Testis (tissue), 3 donors: ENCODE measurements around the gene OTOGL. TPM values are rescaled to one million over a fixed set of nuclear protein-coding genes. Genes with fewer than 3 reads are reported as not detected.

Source experiments
- DNase-seq: peaks from one replicate; pipeline ENCODE4 v3.0.0-alpha.2; 2019
- H3K27ac ChIP-seq, 2 donors: fragments of 200-600 bp; sonication (generic); one replicate each; pipeline ENCODE4 v1.5.1; 2019
- H3K27me3 ChIP-seq: fragments of 200-600 bp; sonication (generic); one replicate; pipeline ENCODE4 v1.5.1; 2019
- H3K36me3 ChIP-seq: fragments of 200-600 bp; sonication (generic); one replicate; pipeline ENCODE4 v1.5.1; 2017; ENCODE audit warnings: low read depth; ENCODE audit errors: missing control alignments
- H3K4me1 ChIP-seq: fragments of 200-600 bp; sonication (generic); one replicate; pipeline ENCODE4 v1.5.1; 2019
- H3K4me3 ChIP-seq, 2 donors: fragments of 200-600 bp; sonication (generic); one replicate each; pipeline ENCODE4 v1.5.1; 2017 to 2019
- H3K9me3 ChIP-seq: fragments of 200-600 bp; sonication (generic); one replicate; pipeline ENCODE4 v1.5.1; 2017
- POLR2A ChIP-seq: fragments of 450-650 bp; IDR thresholded peaks from one replicate; pipeline ENCODE4 v1.6.1; 2017; ENCODE audit warnings: antibody characterized with exemption, mild to moderate bottlenecking, moderate library complexity
- WGBS, 2 donors: methylation state at CpG; one replicate each; pipeline ENCODE4 v1.1.5; 2018; 5-methylcytosine and 5-hydroxymethylcytosine counted together
- intact Hi-C: fragments of 100-400 bp; cut with DNase I; formaldehyde crosslinking; loops from one replicate; pipeline ENCODE4 v1.15.1; 2023; ENCODE audit warnings: low total_unique reads
- polyA plus RNA-seq: library from polyadenylated mRNA; stranded (reverse); fragments of 350-450 nt; fragmentation: Illumina TruSeq; extraction: RNeasy Lipid Tissue Mini Kit (QIAGEN cat#74804); gene quantifications from one replicate; pipeline ENCODE4 v1.2.3, GENCODE V29; 2014; ENCODE audit warnings: low read depth, low replicate concordance; ENCODE audit not compliant: insufficient read depth
- total RNA-seq, 2 donors: library from RNA; depleted of rRNA; stranded (reverse); fragments of >200 nt; gene quantifications; one replicate each; pipeline ENCODE4 v1.2.3, GENCODE V29; 2016
- TF ChIP-seq, protein P1 (sequence below), 3 experiments: fragments of 450-650 bp in 2 of 3; fragments of 200-600 bp in 1 of 3; sonication (generic) in 1 of 3; IDR thresholded peaks; one replicate each; pipeline ENCODE4 v1.5.1; 2016 to 2019; ENCODE audit warnings: antibody characterized with exemption in 3 of 3, mild to moderate bottlenecking in 2 of 3, moderate library complexity in 1 of 3

The OTOGL gene
- total and polyA plus RNA-seq, 3 donors from 2014 or later: 0.87 to 0.88 (median 0.87) TPM

DNA sequence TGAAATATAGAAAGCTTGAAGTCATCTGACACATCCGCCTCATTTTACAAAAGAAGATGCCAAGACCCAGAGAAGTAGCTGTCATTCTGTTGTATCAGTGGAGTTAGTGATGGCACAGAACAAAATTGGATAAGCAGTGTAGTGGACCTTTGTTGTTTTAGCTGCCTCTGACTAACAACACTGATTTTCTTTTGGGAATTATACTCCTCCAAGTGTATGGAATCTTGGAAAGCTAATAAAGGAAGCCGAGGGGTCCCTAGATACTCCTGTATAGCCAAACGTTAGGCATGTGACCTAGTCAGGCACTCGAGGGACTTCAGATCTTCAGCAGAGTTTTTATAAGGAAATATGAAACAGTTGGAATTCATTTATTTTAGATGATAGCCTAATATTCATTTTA lies 94.5 kb downstream of the OTOGL start:
- no peaks in the 10 kb centered on the region for H3K36me3 ChIP-seq
- no peak for TF ChIP-seq POLR2A
- TF ChIP-seq, protein P1, sequence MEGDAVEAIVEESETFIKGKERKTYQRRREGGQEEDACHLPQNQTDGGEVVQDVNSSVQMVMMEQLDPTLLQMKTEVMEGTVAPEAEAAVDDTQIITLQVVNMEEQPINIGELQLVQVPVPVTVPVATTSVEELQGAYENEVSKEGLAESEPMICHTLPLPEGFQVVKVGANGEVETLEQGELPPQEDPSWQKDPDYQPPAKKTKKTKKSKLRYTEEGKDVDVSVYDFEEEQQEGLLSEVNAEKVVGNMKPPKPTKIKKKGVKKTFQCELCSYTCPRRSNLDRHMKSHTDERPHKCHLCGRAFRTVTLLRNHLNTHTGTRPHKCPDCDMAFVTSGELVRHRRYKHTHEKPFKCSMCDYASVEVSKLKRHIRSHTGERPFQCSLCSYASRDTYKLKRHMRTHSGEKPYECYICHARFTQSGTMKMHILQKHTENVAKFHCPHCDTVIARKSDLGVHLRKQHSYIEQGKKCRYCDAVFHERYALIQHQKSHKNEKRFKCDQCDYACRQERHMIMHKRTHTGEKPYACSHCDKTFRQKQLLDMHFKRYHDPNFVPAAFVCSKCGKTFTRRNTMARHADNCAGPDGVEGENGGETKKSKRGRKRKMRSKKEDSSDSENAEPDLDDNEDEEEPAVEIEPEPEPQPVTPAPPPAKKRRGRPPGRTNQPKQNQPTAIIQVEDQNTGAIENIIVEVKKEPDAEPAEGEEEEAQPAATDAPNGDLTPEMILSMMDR (IDR thresholded peaks at IDR 0.05): no peak
- H3K4me3 ChIP-seq: no peak overlapping the region
- 57 to 65% methylated on average over 4 of the region's 4 CpGs for WGBS, 2 donors
- H3K27me3 ChIP-seq: no peaks in the 10 kb centered on the region
- DNase-seq: no peak
- no peak overlapping the region for H3K27ac ChIP-seq
- peaks cover 6% of the 10 kb centered on the region for H3K4me1 ChIP-seq
- intact Hi-C loops: no loop called here
- no peaks in the 10 kb centered on the region for H3K9me3 ChIP-seq

DNA sequence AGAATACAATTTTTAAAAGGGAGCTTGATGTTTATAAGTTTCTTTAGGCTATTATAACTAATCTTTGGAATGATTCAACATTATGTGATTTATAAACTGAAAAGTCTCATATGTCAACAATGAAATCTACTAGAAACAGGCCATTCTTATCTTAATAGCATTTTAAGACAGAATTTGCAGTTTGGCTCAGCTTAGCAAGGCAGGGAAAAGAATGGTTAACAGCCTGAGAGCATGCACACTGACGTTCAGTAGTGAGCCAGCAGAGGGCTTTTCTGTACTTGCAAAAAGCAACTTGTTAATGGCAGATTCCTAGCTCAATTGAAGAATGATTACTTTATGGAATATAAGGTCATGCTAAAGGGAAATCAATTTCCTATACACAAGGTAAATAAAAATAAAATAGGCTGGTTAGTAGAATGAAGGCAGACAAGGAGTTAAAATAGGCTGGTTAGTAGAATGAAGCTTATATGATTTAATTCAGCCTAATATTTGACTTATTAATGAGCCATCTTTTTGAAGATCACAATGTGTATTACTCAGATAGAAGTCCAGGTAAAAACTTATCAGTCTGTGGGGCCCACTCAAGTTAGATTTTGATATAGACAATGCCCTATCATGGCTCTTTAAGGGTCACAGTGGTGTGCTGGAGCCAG lies 95.9 kb downstream of the OTOGL start:
- no peak for TF ChIP-seq POLR2A
- TF ChIP-seq, protein P1 (IDR thresholded peaks at IDR 0.05): peak; percentile 16 to 59 (median 51)
- 18 to 22% methylated on average over 1 of the region's 1 CpG for WGBS, 2 donors
- Histone ChIP-seq H3K4me3 (no peak overlapping the region), H3K27me3 (no peaks in the 10 kb centered on the region), H3K4me1 (no peaks in the 10 kb centered on the region), H3K36me3 (no peaks in the 10 kb centered on the region), H3K9me3 (no peaks in the 10 kb centered on the region), H3K27ac (no peak overlapping the region)
- peak; percentile 50 for DNase-seq
- intact Hi-C loops: no loop called here

DNA sequence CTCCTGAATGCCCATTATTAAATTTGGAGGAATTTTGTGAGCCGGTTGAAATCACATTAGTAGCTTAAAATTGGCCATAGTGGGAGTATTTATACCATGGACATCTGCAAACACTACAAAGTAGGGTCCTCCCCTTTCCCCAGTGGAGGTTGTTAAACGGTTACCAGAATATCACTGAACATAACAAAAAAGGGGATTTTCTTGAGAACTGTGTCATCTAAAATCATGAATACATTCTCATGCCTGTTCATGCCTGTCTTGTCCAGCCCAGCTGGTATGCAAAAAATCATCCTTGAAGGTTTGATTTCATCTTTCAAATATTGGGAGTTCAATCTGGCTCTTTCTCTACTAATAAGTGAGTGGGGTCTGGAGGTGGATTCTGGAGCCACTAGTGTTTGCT lies 96.4 kb downstream of the OTOGL start:
- intact Hi-C loops: no loop called here
- Histone ChIP-seq H3K27me3 (no peaks in the 10 kb centered on the region), H3K27ac (no peak overlapping the region), H3K9me3 (no peaks in the 10 kb centered on the region), H3K4me3 (no peak overlapping the region), H3K36me3 (no peaks in the 10 kb centered on the region), H3K4me1 (no peaks in the 10 kb centered on the region)
- no peak for DNase-seq
- TF ChIP-seq, protein P1 (IDR thresholded peaks at IDR 0.05): no peak
- TF ChIP-seq POLR2A: no peak
- 81 to 82% methylated on average over 2 of the region's 2 CpGs for WGBS, 2 donors

DNA sequence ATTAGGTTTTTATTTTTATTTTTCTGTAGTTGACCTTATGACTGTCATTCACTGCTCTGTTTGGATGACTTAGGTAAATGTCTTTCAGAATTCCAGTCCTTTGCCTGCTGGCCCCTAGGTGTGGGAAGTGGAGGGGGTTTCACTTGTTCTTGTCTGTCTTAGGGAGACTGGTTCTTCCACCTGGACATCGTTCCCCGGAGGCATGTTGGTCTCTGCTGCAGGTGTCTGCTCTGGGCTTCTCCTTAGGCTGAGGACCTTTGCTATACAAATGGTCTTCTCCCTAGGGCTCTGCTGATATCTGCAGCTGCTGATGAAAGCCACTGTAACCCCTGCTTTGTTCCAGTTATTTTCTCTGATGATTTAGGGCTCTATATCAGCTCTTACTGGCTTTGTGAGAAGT lies 97.1 kb downstream of the OTOGL start:
- WGBS, 2 donors: 80 to 95% methylated on average over 1 to 2 of the region's 2 CpGs
- intact Hi-C loops: no loop called here

More for the DNA sequence above, 97.1 kb downstream of the OTOGL start:
- no peaks in the 10 kb centered on the region for H3K27me3 ChIP-seq
- no peaks in the 10 kb centered on the region for H3K9me3 ChIP-seq
- H3K4me3 ChIP-seq: no peak overlapping the region
- H3K36me3 ChIP-seq: no peaks in the 10 kb centered on the region
- no peak for DNase-seq
- H3K27ac ChIP-seq: no peak overlapping the region
- no peak for TF ChIP-seq POLR2A
- TF ChIP-seq, protein P1 (IDR thresholded peaks at IDR 0.05): no peak
- no peaks in the 10 kb centered on the region for H3K4me1 ChIP-seq
